ENCODE data around the gene GK.

DNA sequence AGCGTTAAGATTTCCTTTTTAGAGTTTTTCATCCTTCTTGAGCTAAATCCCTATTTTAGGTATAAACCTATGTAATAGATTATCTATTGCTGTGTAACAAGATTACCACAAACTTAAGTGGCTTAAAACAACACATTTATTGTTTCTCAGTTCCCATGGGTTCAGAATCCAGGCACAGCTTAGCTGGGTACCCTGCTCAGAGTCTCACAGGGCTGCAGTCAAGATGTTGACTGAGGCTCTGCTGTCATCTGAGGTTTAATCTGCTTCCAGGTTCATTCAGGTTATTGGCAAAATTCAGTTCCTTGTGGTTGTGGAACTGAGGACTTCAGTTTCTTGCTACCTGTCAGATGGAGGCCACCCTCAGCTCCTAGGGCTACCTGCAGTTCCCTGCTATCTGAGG lies 60.9 kb downstream of the GK start:
- TF ChIP-seq JUNB (IDR thresholded peaks at IDR 0.05) (no peak), CTCF (IDR thresholded peaks at IDR 0.05) (no peak), RAD21 (conservative IDR thresholded peaks at IDR 0.05 in 1 of 2, IDR thresholded peaks at IDR 0.05 in 1 of 2) (no peak), ESRRA (IDR thresholded peaks at IDR 0.05; ENCODE audit: borderline replicate concordance, low read length) (no peak), SREBF2 (IDR thresholded peaks at IDR 0.05) (no peak), RCOR1 (IDR thresholded peaks at IDR 0.05; ENCODE audit: low read depth, low read length) (no peak), MAFK (IDR thresholded peaks at IDR 0.05; ENCODE audit: partially characterized antibody) (no peak), EP300 (IDR thresholded peaks at IDR 0.05) (no peak), CBX2 (IDR thresholded peaks at IDR 0.05; ENCODE audit: borderline replicate concordance, low read depth) (no peak), POLR2A (IDR thresholded peaks at IDR 0.05; ENCODE audit: low read length) (no peak)
- TF ChIP-seq, protein P1, sequence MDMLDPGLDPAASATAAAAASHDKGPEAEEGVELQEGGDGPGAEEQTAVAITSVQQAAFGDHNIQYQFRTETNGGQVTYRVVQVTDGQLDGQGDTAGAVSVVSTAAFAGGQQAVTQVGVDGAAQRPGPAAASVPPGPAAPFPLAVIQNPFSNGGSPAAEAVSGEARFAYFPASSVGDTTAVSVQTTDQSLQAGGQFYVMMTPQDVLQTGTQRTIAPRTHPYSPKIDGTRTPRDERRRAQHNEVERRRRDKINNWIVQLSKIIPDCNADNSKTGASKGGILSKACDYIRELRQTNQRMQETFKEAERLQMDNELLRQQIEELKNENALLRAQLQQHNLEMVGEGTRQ (IDR thresholded peaks at IDR 0.05), result no peak
